Body of pancreas (tissue), 4 donors: ENCODE results near the gene HEBP2. TPM values are rescaled to one million over a fixed set of nuclear protein-coding genes. Genes with fewer than 3 reads are reported as not detected.
A peak's percentile ranks its signal among the peaks of the same experiment; 100 is the strongest.

Experiments used
- ATAC-seq: fragments of 150-250 bp; one replicate; pipeline ENCODE4 v1.9.1; 2016
- DNase-seq, 4 donors: peaks; one replicate each; pipeline ENCODE4 v3.0.0-alpha.2; 2019
- H3K27ac ChIP-seq, 4 donors: fragments of 200-600 bp; sonication (generic); 1 replicate in 3 of 4; 2 replicates in 1 of 4; pipeline versions ENCODE4 v1.5.1 to v1.6.1; 2016 to 2019; ENCODE audit warnings: mild to moderate bottlenecking in 1 of 4, mixed read lengths in 1 of 4, moderate library complexity in 1 of 4
- H3K27me3 ChIP-seq, 2 donors: fragments of 200-600 bp; sonication (generic); one replicate each; pipeline ENCODE4 v1.6.0; 2016; ENCODE audit warnings: mild to moderate bottlenecking in 1 of 2
- H3K36me3 ChIP-seq, 2 donors: fragments of 200-600 bp; sonication (generic); replicated peaks in 1 of 2; 2 replicates each; pipeline ENCODE4 v1.5.1; 2016; ENCODE audit warnings: low read depth in 2 of 2; ENCODE audit not compliant: insufficient read depth in 1 of 2
- H3K4me1 ChIP-seq: fragments of 200-600 bp; sonication (generic); one replicate; pipeline ENCODE4 v1.6.0; 2016
- H3K4me3 ChIP-seq, 2 donors: fragments of 200-600 bp; sonication (generic); 1 replicate in 1 of 2; 2 replicates in 1 of 2; pipeline ENCODE4 v1.5.1; 2016 to 2019
- H3K9me3 ChIP-seq, 3 donors: fragments of 200-600 bp; sonication (generic); 1 replicate in 2 of 3; 2 replicates in 1 of 3; pipeline ENCODE4 v1.5.1; 2016
- POLR2A ChIP-seq, 3 donors: fragments of 450-650 bp; IDR thresholded peaks; one replicate each; pipeline ENCODE4 v1.6.1; 2016; ENCODE audit warnings: antibody characterized with exemption in 3 of 3, mild to moderate bottlenecking in 2 of 3
- WGBS, 2 donors: methylation state at CpG; one replicate each; pipeline ENCODE4 v1.1.5; 2017; 5-methylcytosine and 5-hydroxymethylcytosine counted together
- intact Hi-C: fragments of 100-400 bp; cut with DNase I; formaldehyde crosslinking; loops from one replicate; pipeline ENCODE4 v1.15.1; 2023
- total RNA-seq, 2 donors: library from RNA; depleted of rRNA; stranded (reverse); fragments of >200 nt; gene quantifications; one replicate each; pipeline ENCODE4 v1.1.0, GENCODE V29; 2016
- TF ChIP-seq, protein P1 (sequence below), 7 experiments: fragments of 450-650 bp in 4 of 7; fragments of 200-600 bp in 3 of 7; sonication (generic) in 3 of 7; IDR thresholded peaks; one replicate each; pipeline ENCODE4 v1.5.1; 2016 to 2019; ENCODE audit warnings: antibody characterized with exemption in 7 of 7

The HEBP2 gene
- total RNA-seq, 2 donors from 2014 or later, result 33.2 to 181 TPM

DNA sequence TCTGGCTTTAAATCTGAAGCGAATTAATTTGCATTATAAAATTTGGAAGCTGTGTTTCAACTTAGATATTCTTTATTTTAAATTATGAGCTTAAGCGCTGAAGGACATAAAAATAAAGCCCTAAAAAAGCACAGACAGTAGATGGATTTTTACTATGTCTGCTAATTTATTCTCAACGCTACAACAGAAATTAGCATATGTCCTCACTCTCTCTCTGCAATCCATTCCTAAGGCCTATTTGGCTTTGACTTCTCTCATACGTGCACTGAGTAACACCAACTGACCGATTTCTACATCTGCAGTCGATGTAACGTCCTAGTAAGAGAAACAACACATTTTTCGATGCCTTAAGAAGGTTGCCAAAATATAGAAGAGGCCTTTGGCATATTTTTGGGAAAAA is 23.7 kb downstream of the HEBP2 start:
- no peak overlapping the region for H3K4me3 ChIP-seq
- H3K4me1 ChIP-seq, result no peaks in the 10 kb centered on the region
- no peaks in the 10 kb centered on the region for H3K9me3 ChIP-seq
- H3K27me3 ChIP-seq, result no peaks in the 10 kb centered on the region
- intact Hi-C loops, result loop anchor here (5.0 kb wide), 1 partner anchor 165 kb away; no protein-coding TSS in a partner anchor
- 87 to 89% methylated on average over 8 of the region's 8 CpGs for WGBS, 2 donors
- TF ChIP-seq, protein P1, sequence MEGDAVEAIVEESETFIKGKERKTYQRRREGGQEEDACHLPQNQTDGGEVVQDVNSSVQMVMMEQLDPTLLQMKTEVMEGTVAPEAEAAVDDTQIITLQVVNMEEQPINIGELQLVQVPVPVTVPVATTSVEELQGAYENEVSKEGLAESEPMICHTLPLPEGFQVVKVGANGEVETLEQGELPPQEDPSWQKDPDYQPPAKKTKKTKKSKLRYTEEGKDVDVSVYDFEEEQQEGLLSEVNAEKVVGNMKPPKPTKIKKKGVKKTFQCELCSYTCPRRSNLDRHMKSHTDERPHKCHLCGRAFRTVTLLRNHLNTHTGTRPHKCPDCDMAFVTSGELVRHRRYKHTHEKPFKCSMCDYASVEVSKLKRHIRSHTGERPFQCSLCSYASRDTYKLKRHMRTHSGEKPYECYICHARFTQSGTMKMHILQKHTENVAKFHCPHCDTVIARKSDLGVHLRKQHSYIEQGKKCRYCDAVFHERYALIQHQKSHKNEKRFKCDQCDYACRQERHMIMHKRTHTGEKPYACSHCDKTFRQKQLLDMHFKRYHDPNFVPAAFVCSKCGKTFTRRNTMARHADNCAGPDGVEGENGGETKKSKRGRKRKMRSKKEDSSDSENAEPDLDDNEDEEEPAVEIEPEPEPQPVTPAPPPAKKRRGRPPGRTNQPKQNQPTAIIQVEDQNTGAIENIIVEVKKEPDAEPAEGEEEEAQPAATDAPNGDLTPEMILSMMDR (IDR thresholded peaks at IDR 0.05), result no peak
- ATAC-seq, result no peak
- DNase-seq, result no peak
- no peak overlapping the region for H3K27ac ChIP-seq
- peaks cover 0 to 3% of the 10 kb centered on the region in 2 donors for H3K36me3 ChIP-seq

DNA sequence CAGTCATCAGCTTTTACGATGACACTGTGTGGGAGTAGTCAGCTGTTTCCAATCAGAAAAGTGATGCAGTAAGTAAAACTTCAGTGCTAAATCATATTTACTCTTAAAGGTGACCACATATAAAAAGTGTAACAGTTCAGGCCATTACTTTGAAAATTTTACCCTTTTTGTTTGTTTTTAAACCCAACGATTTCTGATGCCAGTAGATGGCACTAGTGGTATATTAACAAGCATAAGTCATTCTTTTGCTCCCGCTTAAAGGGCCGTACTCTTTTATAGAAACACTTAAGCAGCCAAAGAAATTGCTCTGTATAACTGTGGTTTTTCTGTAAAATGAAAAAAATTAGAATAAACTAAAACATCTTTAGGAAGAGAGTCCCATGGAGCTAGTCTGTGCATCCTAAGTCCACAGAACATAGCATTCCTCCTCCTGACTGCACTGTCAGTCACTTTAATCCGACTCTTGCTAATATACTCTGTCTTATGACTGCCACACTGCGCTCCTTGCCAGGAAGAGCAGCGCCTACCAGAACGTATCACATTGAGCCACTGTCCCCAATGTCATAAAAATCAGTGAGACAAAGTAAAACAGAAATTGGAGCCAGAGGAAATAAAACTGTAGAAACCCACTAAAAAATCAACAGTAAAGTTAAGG is 25.0 kb downstream of the HEBP2 start:
- intact Hi-C loops, result loop anchor here (5.0 kb wide), 1 partner anchor 163 kb away; no protein-coding TSS in a partner anchor
- H3K4me3 ChIP-seq, result no peak overlapping the region

GRCh38 chr6:138429761-138430160 is 25.7 kb downstream of the HEBP2 start:
- WGBS, 2 donors, result 80 to 85% methylated on average over 12 of the region's 12 CpGs
- Histone ChIP-seq H3K27me3 (no peaks in the 10 kb centered on the region), H3K9me3 (no peaks in the 10 kb centered on the region), H3K27ac (no peak overlapping the region), H3K36me3 (peaks cover 0 to 4% of the 10 kb centered on the region in 2 donors), H3K4me3 (no peak overlapping the region), H3K4me1 (no peaks in the 10 kb centered on the region)
- no peak for ATAC-seq
- TF ChIP-seq, protein P1 (IDR thresholded peaks at IDR 0.05), result no peak
- no peak for TF ChIP-seq POLR2A (IDR thresholded peaks at IDR 0.05)
- no peak for DNase-seq
- intact Hi-C loops, result loop anchor here (5.0 kb wide), 3 partner anchors 83 to 333 kb away; no protein-coding TSS in a partner anchor

More for the DNA sequence above, 25.0 kb downstream of the HEBP2 start:
- no peaks in the 10 kb centered on the region for H3K9me3 ChIP-seq
- TF ChIP-seq POLR2A (IDR thresholded peaks at IDR 0.05), result no peak
- TF ChIP-seq, protein P1 (IDR thresholded peaks at IDR 0.05), result peak; percentile 18 to 82 (median 70)
- H3K36me3 ChIP-seq, result peaks cover 0 to 4% of the 10 kb centered on the region in 2 donors
- WGBS, 2 donors, result 33 to 35% methylated on average over 8 of the region's 8 CpGs
- no peaks in the 10 kb centered on the region for H3K4me1 ChIP-seq
- DNase-seq, result peak in 1 of 4 donors; percentile 48
- H3K27ac ChIP-seq, result no peak overlapping the region
- peak; percentile 66 for ATAC-seq
- no peaks in the 10 kb centered on the region for H3K27me3 ChIP-seq

GRCh38 chr6:138430361-138431145 is 26.5 kb downstream of the HEBP2 start:
- no peaks in the 10 kb centered on the region for H3K27me3 ChIP-seq
- 87 to 89% methylated on average over 14 to 25 of the region's 29 CpGs for WGBS, 2 donors
- H3K4me1 ChIP-seq, result no peaks in the 10 kb centered on the region
- ATAC-seq, result no peak
- no peak for TF ChIP-seq POLR2A (IDR thresholded peaks at IDR 0.05)
- TF ChIP-seq, protein P1 (IDR thresholded peaks at IDR 0.05), result no peak
- H3K9me3 ChIP-seq, result no peaks in the 10 kb centered on the region
- no peak for DNase-seq
- H3K27ac ChIP-seq, result no peak overlapping the region
- H3K36me3 ChIP-seq, result peaks cover 0 to 4% of the 10 kb centered on the region in 2 donors
- H3K4me3 ChIP-seq, result no peak overlapping the region
- intact Hi-C loops, result loop anchor here (5.0 kb wide), 2 partner anchors 82 to 332 kb away; no protein-coding TSS in a partner anchor
